HEK293T (cell line): ENCODE measurements around the gene SHH.

Experiments used
- BHLHE40 ChIP-seq: fragments of 450-650 bp; IDR thresholded peaks from 2 replicates; pipeline ENCODE4 v1.6.1; 2016; ENCODE audit warnings: mild to moderate bottlenecking, moderate library complexity, borderline replicate concordance
- ELF4 ChIP-seq: fragments of 450-650 bp; IDR thresholded peaks from 2 replicates; pipeline ENCODE4 v1.6.1; 2017; ENCODE audit warnings: antibody characterized with exemption
- FOXA1 ChIP-seq: fragments of 450-650 bp; IDR thresholded peaks from 2 replicates; pipeline ENCODE4 v1.6.1; 2016; ENCODE audit warnings: mild to moderate bottlenecking
- L3MBTL2 ChIP-seq: fragments of 450-650 bp; conservative IDR thresholded peaks from 2 replicates; pipeline ENCODE4 v1.6.1; 2016; ENCODE audit warnings: mild to moderate bottlenecking
- NFRKB ChIP-seq: fragments of 450-650 bp; IDR thresholded peaks from 2 replicates; pipeline ENCODE4 v1.6.1; 2016; ENCODE audit warnings: mild to moderate bottlenecking, moderate library complexity
- SUZ12 ChIP-seq: fragments of 450-650 bp; IDR thresholded peaks from 2 replicates; pipeline ENCODE4 v1.6.1; 2016; ENCODE audit warnings: mild to moderate bottlenecking
- TF ChIP-seq, protein P1 (sequence below): fragments of 450-650 bp; IDR thresholded peaks from 2 replicates; pipeline ENCODE4 v1.6.1; 2016

DNA sequence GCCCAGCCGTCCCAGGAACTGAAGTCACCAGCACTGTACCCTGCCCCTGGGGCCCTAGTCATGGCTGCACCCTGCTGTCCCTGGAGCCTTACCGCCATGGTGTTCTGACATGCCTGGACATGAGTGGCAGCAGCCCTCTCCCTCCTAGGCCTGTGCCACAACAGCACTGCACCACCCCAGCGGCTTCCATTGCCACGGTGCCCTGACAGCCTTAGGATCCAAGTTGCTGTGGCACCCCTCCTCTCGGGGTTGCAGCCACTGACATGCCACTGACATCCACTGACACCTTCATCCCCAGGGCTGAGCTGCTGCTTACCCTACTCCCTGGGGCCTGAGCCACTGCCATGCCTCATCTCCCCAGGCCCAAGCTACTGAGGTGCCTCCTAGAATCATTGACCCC, 39.6 kb upstream of the SHH start:
- TF ChIP-seq FOXA1, result no peak
- TF ChIP-seq SUZ12, result no peak
- TF ChIP-seq ELF4, result no peak
- TF ChIP-seq, protein P1, sequence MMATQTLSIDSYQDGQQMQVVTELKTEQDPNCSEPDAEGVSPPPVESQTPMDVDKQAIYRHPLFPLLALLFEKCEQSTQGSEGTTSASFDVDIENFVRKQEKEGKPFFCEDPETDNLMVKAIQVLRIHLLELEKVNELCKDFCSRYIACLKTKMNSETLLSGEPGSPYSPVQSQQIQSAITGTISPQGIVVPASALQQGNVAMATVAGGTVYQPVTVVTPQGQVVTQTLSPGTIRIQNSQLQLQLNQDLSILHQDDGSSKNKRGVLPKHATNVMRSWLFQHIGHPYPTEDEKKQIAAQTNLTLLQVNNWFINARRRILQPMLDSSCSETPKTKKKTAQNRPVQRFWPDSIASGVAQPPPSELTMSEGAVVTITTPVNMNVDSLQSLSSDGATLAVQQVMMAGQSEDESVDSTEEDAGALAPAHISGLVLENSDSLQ, result no peak
- no peak for TF ChIP-seq BHLHE40
- no peak for TF ChIP-seq L3MBTL2
- TF ChIP-seq NFRKB, result no peak
